HepG2 (cell line): ENCODE results near the gene CALD1. TPM values are rescaled to one million over a fixed set of nuclear protein-coding genes. Genes with fewer than 3 reads are reported as not detected.

Source experiments
- ATAC-seq: fragments of 200-7000 bp; cut with Tn5 transposase; 3 replicates; pipeline ENCODE4 v1.9.1; 2020; ENCODE audit warnings: mild to moderate bottlenecking, moderate library complexity
- BruUV-seq: library from RNA; stranded (reverse); fragments of 400-500 nt; replicated peaks from 2 replicates; lab custom pipeline; 2021; lab: Mats Ljungman, UMichigan
- CTCF ChIA-PET: fragments of 300-600 bp; formaldehyde crosslinking; extraction: SDS; loops from one replicate; lab custom pipeline; 2021; ENCODE audit warnings: low total read pairs, inconsistent platforms, low intra/inter-chr PET ratio; lab: Yijun Ruan, JAX
- POLR2A ChIA-PET: fragments of 350-600 bp; sonication (Branson Sonifier 250); formaldehyde crosslinking; loops from one replicate; lab custom pipeline; 2020; ENCODE audit warnings: antibody characterized with exemption, inconsistent platforms; lab: Yijun Ruan, JAX
- DNase-seq: peaks from one replicate; pipeline ENCODE4 v3.0.0-alpha.2; 2015; ENCODE audit warnings: low spot score
- FAIRE-seq: peaks from 3 replicates; lab custom pipeline; 2011; peaks lifted over from hg19 to GRCh38; lab: Jason Lieb, UNC
- H2AFZ ChIP-seq: one replicate; pipeline ENCODE4 v1.6.1; 2011; ENCODE audit warnings: low read length, inconsistent platforms
- H3K27ac ChIP-seq: fragments of 300-600 bp; 3 replicates; pipeline ENCODE4 v1.8.0; 2011; ENCODE audit warnings: mixed run types, mild to moderate bottlenecking, mixed read lengths, low read length, inconsistent platforms; ENCODE audit not compliant: insufficient read depth; ENCODE audit errors: extremely low read length
- H3K27me3 ChIP-seq, 2 experiments: fragments of 200-600 bp in 1 of 2; 2 replicates in 1 of 2; 3 replicates in 1 of 2; pipeline versions ENCODE4 v1.6.0 to v1.8.0; 2011; ENCODE audit warnings: low read length in 2 of 2, mild to moderate bottlenecking in 2 of 2, moderate library complexity in 2 of 2, inconsistent platforms in 1 of 2; ENCODE audit not compliant: insufficient read depth in 2 of 2, control insufficient read depth in 1 of 2
- H3K36me3 ChIP-seq, 2 experiments: fragments of 200-600 bp in 1 of 2; replicated peaks in 1 of 2; 2 replicates in 1 of 2; 3 replicates in 1 of 2; pipeline versions ENCODE4 v1.5.1 to v1.8.0; 2011; ENCODE audit warnings: low read length in 2 of 2, inconsistent platforms in 1 of 2; ENCODE audit not compliant: insufficient read depth in 2 of 2, control insufficient read depth in 1 of 2
- H3K4me1 ChIP-seq: 2 replicates; pipeline ENCODE4 v1.5.1; 2012; ENCODE audit warnings: low read length, inconsistent platforms; ENCODE audit not compliant: insufficient read depth
- H3K4me2 ChIP-seq: 2 replicates; pipeline ENCODE4 v1.6.0; 2011; ENCODE audit warnings: low read depth, low read length, inconsistent platforms
- H3K4me3 ChIP-seq, 3 experiments: fragments of 200-600 bp in 1 of 3; sonication (generic), shearing (Covaris generic) in 1 of 3; replicated peaks in 1 of 3; 2 replicates each; pipeline ENCODE4 v1.5.1; 2011 to 2016; ENCODE audit warnings: low read length in 3 of 3, inconsistent platforms in 2 of 3, low read depth in 2 of 3, mild to moderate bottlenecking in 2 of 3, control low read depth in 1 of 3, mixed read lengths in 1 of 3; ENCODE audit not compliant: insufficient read depth in 1 of 3
- H3K79me2 ChIP-seq: one replicate; pipeline ENCODE4 v1.6.1; 2011; ENCODE audit warnings: low read length, inconsistent platforms; ENCODE audit not compliant: insufficient read depth
- H3K9ac ChIP-seq: 2 replicates; pipeline ENCODE4 v1.6.0; 2011; ENCODE audit warnings: mild to moderate bottlenecking, low read depth, low read length, inconsistent platforms; ENCODE audit not compliant: insufficient read depth
- H3K9me3 ChIP-seq: 2 replicates; pipeline ENCODE4 v1.5.1; 2012; ENCODE audit warnings: mild to moderate bottlenecking, low read length
- H4K20me1 ChIP-seq: 2 replicates; pipeline ENCODE4 v1.6.0; 2011; ENCODE audit warnings: inconsistent platforms, mild to moderate bottlenecking, low read length, moderate library complexity; ENCODE audit not compliant: insufficient read depth
- DMAP1 ChIP-seq: IDR thresholded peaks from 2 replicates; pipeline ENCODE4 v1.6.1; 2016
- HNF4G ChIP-seq, 2 experiments: sonication (generic) in 1 of 2; formaldehyde crosslinking in 1 of 2; IDR thresholded peaks; 2 replicates each; pipeline versions ENCODE4 v1.4.0 to v1.6.1; 2011 to 2020; ENCODE audit warnings: borderline replicate concordance in 2 of 2, low read depth in 2 of 2, mild to moderate bottlenecking in 2 of 2, low read length in 1 of 2, missing genetic modification reagents in 1 of 2, moderate library complexity in 1 of 2
- NR2F6 ChIP-seq, 2 experiments: IDR thresholded peaks; 2 replicates each; pipeline ENCODE4 v1.6.1; 2016; ENCODE audit warnings: antibody characterized with exemption in 1 of 2, mild to moderate bottlenecking in 1 of 2
- TMF1 ChIP-seq: sonication (generic); formaldehyde crosslinking; IDR thresholded peaks from 2 replicates; pipeline ENCODE4 v1.8.1; 2022; ENCODE audit warnings: low read depth, missing genetic modification reagents
- TRIM24 ChIP-seq: sonication (generic); formaldehyde crosslinking; IDR thresholded peaks from 2 replicates; pipeline ENCODE4 v1.8.0; 2022; ENCODE audit warnings: mild to moderate bottlenecking, missing genetic modification reagents
- XBP1 ChIP-seq: sonication (generic); formaldehyde crosslinking; IDR thresholded peaks from 2 replicates; pipeline ENCODE4 v1.5.0; 2020; ENCODE audit warnings: missing genetic modification reagents
- ZNF282 ChIP-seq: fragments of 450-650 bp; IDR thresholded peaks from 2 replicates; pipeline ENCODE4 v1.6.1; 2018; ENCODE audit not compliant: partially characterized antibody
- ZNF343 ChIP-seq: sonication (generic); formaldehyde crosslinking; IDR thresholded peaks from 2 replicates; pipeline ENCODE4 v1.4.0; 2020; ENCODE audit warnings: mild to moderate bottlenecking, missing genetic modification reagents
- WGBS: methylation state at CpG from one replicate; pipeline ENCODE4 v1.1.6; 2017; ENCODE audit warnings: low lambda C conversion rate; 5-methylcytosine and 5-hydroxymethylcytosine counted together
- in situ Hi-C: cut with HindIII; loops from 2 replicates; pipeline ENCODE4 v1.10.0; 2017; ENCODE audit warnings: low pct_unique_long_range_greater_than_20kb; ENCODE audit not compliant: extremely low pct_ligation_motif_present
- intact Hi-C: fragments of 100-400 bp; cut with micrococcal nuclease; formaldehyde crosslinking; loops from one replicate; pipeline ENCODE4 v1.10.0; 2022; ENCODE audit not compliant: unreplicated experiment
- polyA plus RNA-seq, 8 experiments: library from polyadenylated mRNA; depleted of rRNA in 3 of 8; stranded (reverse) in 7 of 8; unstranded in 1 of 8; fragments of >200 nt; fragmentation: Illumina TruSeq in 4 of 8; extraction: Trizol in 4 of 8; gene quantifications; 2 replicates each; pipeline versions ENCODE4 v1.2.1 to v1.2.3, GENCODE V29; 2011 to 2016; ENCODE audit warnings: low read depth in 4 of 8, missing spikeins in 1 of 8, mixed read lengths in 1 of 8; ENCODE audit not compliant: insufficient read depth in 1 of 8
- total RNA-seq, 5 experiments: library from RNA; depleted of rRNA; stranded (reverse); fragments of >200 nt; fragmentation: Illumina TruSeq; extraction: Trizol; gene quantifications; 2 replicates each; pipeline ENCODE4 v1.2.3, GENCODE V29; 2016; ENCODE audit warnings: low read depth in 1 of 5
- TF ChIP-seq, protein P1 (sequence below): sonication (generic); formaldehyde crosslinking; IDR thresholded peaks from 2 replicates; pipeline ENCODE4 v1.4.0; 2020; ENCODE audit warnings: missing genetic modification reagents
- TF ChIP-seq, protein P2 (sequence below): sonication (generic); formaldehyde crosslinking; IDR thresholded peaks from 2 replicates; pipeline ENCODE4 v1.8.0; 2022; ENCODE audit warnings: mild to moderate bottlenecking, missing genetic modification reagents; ENCODE audit not compliant: insufficient replicate concordance
- TF ChIP-seq, protein P3 (sequence below): sonication (generic); formaldehyde crosslinking; IDR thresholded peaks from 2 replicates; pipeline ENCODE4 v1.8.0; 2022; ENCODE audit warnings: missing genetic modification reagents, mild to moderate bottlenecking, inconsistent platforms, borderline replicate concordance
- TF ChIP-seq, protein P4 (sequence below): sonication (generic); formaldehyde crosslinking; IDR thresholded peaks from 2 replicates; pipeline ENCODE4 v1.4.0; 2020; ENCODE audit warnings: missing genetic modification reagents, borderline replicate concordance
- TF ChIP-seq, protein P5 (sequence below): sonication (generic); formaldehyde crosslinking; IDR thresholded peaks from 2 replicates; pipeline ENCODE4 v1.9.0; 2021; ENCODE audit warnings: missing genetic modification reagents, mild to moderate bottlenecking, borderline replicate concordance

CALD1 gene
- total and polyA plus RNA-seq, 2 of the 13 experiments (the other 11 are each of a cell fraction or from before 2014, with no cell fraction given) = 53.0 to 112 TPM

DNA sequence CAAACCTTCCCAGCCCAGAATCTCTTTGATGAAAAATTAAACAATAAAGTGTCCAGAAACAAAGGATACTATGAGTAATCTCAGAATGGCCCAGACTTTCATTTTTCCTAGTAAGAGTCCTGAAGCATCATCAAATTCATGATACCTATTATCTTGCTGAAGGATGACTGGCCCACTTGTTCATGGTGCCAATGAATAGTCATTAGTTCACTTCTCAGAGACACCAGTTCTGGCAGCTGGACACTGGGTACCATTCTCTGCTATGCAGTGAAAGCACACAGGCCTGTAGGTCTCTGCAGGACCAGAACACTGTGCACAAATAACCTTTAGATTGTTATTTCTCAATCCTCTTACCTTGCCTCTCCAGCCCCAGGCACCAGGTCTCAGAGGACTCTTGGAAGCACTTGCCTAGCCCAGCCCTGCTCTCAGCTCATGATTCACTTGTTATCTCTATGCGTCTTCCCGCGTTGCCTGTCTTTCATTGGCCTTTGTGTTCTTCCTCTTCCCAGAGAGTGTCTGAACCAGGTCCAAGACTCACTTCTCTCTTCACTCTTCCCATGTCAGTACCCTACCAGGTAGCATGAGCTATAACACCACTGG is 108.8 kb downstream of the CALD1 start:
- no peak overlapping the region for H3K4me3 ChIP-seq
- no peaks in the 10 kb centered on the region for H3K36me3 ChIP-seq
- BruUV-seq = no TSS peak
- H3K9me3 ChIP-seq = no peaks in the 10 kb centered on the region
- no peak overlapping the region for H3K4me2 ChIP-seq
- H4K20me1 ChIP-seq = no peaks in the 10 kb centered on the region
- FAIRE-seq (no peak), DNase-seq (no peak), ATAC-seq (no peak)
- H3K27ac ChIP-seq = no peak overlapping the region
- peaks cover 16% of the 10 kb centered on the region for H3K79me2 ChIP-seq
- in situ Hi-C loops (no loop called here), intact Hi-C loops (no loop called here)
- 58% methylated on average over 3 of the region's 3 CpGs for WGBS
- no peaks in the 10 kb centered on the region; a peak in 1 of 5 replicates for H3K27me3 ChIP-seq
- ChIA-PET POLR2A (no interaction called here), CTCF (no interaction called here)
- peaks cover 43% of the 10 kb centered on the region for H3K4me1 ChIP-seq
- no peak overlapping the region for H3K9ac ChIP-seq
- no peak overlapping the region for H2AFZ ChIP-seq
- TF ChIP-seq NR2F6 (IDR thresholded peaks at IDR 0.05) (no peak), NR2F6 (CRISPR knock-in tag; IDR thresholded peaks at IDR 0.05) (no peak), TRIM24 (CRISPR knock-in tag) (no peak), TMF1 (CRISPR knock-in tag) (no peak), DMAP1 (CRISPR knock-in tag) (no peak), XBP1 (CRISPR knock-in tag) (no peak), HNF4G (IDR thresholded peaks at IDR 0.05; ENCODE audit: borderline replicate concordance, low read depth, low read length) (no peak), HNF4G (CRISPR knock-in tag; IDR thresholded peaks at IDR 0.05; ENCODE audit: borderline replicate concordance, low read depth) (no peak), ZNF282 (no peak), ZNF343 (no peak)
- TF ChIP-seq, protein P1, sequence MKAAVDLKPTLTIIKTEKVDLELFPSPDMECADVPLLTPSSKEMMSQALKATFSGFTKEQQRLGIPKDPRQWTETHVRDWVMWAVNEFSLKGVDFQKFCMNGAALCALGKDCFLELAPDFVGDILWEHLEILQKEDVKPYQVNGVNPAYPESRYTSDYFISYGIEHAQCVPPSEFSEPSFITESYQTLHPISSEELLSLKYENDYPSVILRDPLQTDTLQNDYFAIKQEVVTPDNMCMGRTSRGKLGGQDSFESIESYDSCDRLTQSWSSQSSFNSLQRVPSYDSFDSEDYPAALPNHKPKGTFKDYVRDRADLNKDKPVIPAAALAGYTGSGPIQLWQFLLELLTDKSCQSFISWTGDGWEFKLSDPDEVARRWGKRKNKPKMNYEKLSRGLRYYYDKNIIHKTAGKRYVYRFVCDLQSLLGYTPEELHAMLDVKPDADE (CRISPR knock-in tag) = no peak
- TF ChIP-seq, protein P2, sequence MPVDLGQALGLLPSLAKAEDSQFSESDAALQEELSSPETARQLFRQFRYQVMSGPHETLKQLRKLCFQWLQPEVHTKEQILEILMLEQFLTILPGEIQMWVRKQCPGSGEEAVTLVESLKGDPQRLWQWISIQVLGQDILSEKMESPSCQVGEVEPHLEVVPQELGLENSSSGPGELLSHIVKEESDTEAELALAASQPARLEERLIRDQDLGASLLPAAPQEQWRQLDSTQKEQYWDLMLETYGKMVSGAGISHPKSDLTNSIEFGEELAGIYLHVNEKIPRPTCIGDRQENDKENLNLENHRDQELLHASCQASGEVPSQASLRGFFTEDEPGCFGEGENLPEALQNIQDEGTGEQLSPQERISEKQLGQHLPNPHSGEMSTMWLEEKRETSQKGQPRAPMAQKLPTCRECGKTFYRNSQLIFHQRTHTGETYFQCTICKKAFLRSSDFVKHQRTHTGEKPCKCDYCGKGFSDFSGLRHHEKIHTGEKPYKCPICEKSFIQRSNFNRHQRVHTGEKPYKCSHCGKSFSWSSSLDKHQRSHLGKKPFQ (CRISPR knock-in tag) = no peak
- TF ChIP-seq, protein P3, sequence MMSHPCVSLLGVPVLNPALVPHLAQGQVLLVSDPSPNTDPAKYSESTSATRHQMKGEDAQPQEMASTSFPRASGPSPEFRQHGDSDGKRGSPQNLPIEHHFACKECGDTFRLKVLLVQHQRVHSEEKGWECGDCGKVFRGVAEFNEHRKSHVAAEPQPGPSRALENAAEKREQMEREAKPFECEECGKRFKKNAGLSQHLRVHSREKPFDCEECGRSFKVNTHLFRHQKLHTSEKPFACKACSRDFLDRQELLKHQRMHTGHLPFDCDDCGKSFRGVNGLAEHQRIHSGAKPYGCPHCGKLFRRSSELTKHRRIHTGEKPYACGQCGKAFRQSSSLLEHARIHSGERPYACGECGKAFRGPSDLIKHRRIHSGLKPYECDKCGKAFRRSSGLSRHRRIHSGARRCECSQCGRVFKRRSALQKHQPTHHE (CRISPR knock-in tag) = no peak
- TF ChIP-seq, protein P4, sequence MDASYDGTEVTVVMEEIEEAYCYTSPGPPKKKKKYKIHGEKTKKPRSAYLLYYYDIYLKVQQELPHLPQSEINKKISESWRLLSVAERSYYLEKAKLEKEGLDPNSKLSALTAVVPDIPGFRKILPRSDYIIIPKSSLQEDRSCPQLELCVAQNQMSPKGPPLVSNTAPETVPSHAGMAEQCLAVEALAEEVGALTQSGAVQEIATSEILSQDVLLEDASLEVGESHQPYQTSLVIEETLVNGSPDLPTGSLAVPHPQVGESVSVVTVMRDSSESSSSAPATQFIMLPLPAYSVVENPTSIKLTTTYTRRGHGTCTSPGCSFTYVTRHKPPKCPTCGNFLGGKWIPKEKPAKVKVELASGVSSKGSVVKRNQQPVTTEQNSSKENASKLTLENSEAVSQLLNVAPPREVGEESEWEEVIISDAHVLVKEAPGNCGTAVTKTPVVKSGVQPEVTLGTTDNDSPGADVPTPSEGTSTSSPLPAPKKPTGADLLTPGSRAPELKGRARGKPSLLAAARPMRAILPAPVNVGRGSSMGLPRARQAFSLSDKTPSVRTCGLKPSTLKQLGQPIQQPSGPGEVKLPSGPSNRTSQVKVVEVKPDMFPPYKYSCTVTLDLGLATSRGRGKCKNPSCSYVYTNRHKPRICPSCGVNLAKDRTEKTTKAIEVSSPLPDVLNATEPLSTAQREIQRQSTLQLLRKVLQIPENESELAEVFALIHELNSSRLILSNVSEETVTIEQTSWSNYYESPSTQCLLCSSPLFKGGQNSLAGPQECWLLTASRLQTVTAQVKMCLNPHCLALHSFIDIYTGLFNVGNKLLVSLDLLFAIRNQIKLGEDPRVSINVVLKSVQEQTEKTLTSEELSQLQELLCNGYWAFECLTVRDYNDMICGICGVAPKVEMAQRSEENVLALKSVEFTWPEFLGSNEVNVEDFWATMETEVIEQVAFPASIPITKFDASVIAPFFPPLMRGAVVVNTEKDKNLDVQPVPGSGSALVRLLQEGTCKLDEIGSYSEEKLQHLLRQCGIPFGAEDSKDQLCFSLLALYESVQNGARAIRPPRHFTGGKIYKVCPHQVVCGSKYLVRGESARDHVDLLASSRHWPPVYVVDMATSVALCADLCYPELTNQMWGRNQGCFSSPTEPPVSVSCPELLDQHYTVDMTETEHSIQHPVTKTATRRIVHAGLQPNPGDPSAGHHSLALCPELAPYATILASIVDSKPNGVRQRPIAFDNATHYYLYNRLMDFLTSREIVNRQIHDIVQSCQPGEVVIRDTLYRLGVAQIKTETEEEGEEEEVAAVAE (CRISPR knock-in tag) = no peak
- TF ChIP-seq, protein P5, sequence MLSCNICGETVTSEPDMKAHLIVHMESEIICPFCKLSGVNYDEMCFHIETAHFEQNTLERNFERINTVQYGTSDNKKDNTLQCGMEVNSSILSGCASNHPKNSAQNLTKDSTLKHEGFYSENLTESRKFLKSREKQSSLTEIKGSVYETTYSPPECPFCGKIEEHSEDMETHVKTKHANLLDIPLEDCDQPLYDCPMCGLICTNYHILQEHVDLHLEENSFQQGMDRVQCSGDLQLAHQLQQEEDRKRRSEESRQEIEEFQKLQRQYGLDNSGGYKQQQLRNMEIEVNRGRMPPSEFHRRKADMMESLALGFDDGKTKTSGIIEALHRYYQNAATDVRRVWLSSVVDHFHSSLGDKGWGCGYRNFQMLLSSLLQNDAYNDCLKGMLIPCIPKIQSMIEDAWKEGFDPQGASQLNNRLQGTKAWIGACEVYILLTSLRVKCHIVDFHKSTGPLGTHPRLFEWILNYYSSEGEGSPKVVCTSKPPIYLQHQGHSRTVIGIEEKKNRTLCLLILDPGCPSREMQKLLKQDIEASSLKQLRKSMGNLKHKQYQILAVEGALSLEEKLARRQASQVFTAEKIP (CRISPR knock-in tag) = no peak
